Posterior vena cava (tissue), 2 donors: ENCODE results near the gene PADI3. TPM values are rescaled to one million over a fixed set of nuclear protein-coding genes. Genes with fewer than 3 reads are reported as not detected.
A peak's percentile ranks its signal among the peaks of the same experiment; 100 is the strongest.
"Not testable (repeated sequence)": the region's sequence is repeated elsewhere in the genome, so short reads cannot be mapped to it uniquely, and the experiment has no call there.

Experiments
- DNase-seq: peaks from one replicate; pipeline ENCODE4 v3.0.0-alpha.2; 2020; ENCODE audit warnings: low spot score
- intact Hi-C, 2 donors: fragments of 100-400 bp; cut with DNase I; formaldehyde crosslinking; loops; one replicate each; pipeline versions ENCODE4 v1.14.1 to v1.14.2; 2022 to 2023
- total RNA-seq, 2 donors: library from RNA; stranded (reverse); fragmentation: NEBNext Ultra II Directional; extraction: Animal tissue kit (Norgen Biotek cat#: 25700); gene quantifications; one replicate each; pipeline ENCODE4 v1.2.1, GENCODE V29; 2021
- donor health status: DM: yes; HTN: yes; CAD: no.
- donor health status: DM: yes; HTN: yes; CAD: no.

The PADI3 gene
- total RNA-seq, 2 donors from 2014 or later: not detected

DNA sequence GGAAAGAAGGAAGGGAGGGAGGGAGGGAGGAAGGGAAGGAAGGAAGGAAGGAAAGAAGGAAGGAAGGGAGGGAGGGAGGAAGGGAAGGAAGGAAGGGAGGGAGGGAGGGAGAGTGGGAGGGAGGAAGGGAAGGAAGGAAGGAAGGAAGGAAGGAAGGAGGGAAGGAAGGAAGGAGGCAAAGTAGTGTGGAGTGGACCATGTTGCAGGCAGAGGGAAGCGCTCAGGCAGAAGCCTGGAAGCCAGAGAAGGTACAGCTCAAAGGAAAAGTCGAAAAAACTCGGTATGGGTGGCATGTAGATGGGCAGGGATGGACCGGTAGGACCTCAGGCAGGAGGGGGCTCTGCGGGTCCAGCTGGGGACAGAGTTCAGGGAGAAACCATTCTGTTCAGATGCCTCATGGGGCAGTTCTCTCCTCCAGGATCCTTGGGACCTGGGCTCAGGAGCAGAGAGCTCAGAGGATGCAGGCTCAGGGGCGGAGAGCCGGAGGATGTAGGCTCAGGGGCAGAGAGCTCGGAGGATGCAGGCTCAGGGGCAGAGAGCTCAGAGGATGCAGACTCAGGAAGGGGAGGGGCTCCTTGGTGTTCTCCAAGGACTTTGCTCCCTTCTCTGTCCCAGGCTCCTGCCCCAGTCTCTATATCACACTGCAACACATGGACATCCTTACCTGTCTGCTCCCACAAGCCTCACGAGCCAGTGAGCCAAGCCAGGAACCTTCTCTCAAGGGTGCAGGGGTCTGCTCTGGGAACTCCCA lies 13.6 kb upstream of the PADI3 start:
- no peak for DNase-seq
- intact Hi-C loops: loop anchor here (2.0 to 5.0 kb wide), 2 partner anchors 109 to 178 kb away; no protein-coding TSS in a partner anchor

- intact Hi-C loops: loop anchor here (2.0 to 5.0 kb wide), 2 partner anchors 112 to 180 kb away; no protein-coding TSS in a partner anchor
- DNase-seq: peak; percentile 96
These were observed 11.9 kb upstream of the PADI3 start for GRCh38 chr1:17236779-17237560.

DNA sequence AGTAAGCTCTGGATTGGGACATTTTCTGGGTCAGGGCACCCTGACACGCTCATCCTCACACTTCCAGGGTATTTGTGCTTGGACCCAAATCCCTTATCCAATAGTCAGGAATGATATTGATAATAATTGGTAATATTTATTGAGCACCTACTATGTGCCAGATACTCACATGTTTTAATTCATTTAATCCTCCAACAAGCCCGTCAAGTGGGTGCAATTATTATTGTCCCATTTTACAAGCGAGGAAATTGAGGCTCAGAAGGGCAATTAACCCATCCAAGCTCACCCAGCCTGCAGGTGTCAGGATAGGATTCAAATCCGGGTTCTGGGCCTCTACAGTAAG lies 11.4 kb upstream of the PADI3 start:
- no peak for DNase-seq
- intact Hi-C loops: loop anchor here (2.0 to 5.0 kb wide), 2 partner anchors 113 to 180 kb away; no protein-coding TSS in a partner anchor

GRCh38 chr1:17239420-17239819 lies 9.5 kb upstream of the PADI3 start:
- intact Hi-C loops: loop anchor here (5.0 kb wide), 1 partner anchor 182 kb away; no protein-coding TSS in a partner anchor
- DNase-seq: no peak

- DNase-seq, intact Hi-C loops: not testable (repeated sequence)
These were observed 7.7 kb upstream of the PADI3 start for GRCh38 chr1:17241011-17241779.

- DNase-seq, intact Hi-C loops: not testable (repeated sequence)
These were observed 7.2 kb upstream of the PADI3 start for GRCh38 chr1:17241780-17242074.

GRCh38 chr1:17243274-17243673 lies 5.6 kb upstream of the PADI3 start:
- intact Hi-C loops: no loop called here
- DNase-seq: no peak

DNA sequence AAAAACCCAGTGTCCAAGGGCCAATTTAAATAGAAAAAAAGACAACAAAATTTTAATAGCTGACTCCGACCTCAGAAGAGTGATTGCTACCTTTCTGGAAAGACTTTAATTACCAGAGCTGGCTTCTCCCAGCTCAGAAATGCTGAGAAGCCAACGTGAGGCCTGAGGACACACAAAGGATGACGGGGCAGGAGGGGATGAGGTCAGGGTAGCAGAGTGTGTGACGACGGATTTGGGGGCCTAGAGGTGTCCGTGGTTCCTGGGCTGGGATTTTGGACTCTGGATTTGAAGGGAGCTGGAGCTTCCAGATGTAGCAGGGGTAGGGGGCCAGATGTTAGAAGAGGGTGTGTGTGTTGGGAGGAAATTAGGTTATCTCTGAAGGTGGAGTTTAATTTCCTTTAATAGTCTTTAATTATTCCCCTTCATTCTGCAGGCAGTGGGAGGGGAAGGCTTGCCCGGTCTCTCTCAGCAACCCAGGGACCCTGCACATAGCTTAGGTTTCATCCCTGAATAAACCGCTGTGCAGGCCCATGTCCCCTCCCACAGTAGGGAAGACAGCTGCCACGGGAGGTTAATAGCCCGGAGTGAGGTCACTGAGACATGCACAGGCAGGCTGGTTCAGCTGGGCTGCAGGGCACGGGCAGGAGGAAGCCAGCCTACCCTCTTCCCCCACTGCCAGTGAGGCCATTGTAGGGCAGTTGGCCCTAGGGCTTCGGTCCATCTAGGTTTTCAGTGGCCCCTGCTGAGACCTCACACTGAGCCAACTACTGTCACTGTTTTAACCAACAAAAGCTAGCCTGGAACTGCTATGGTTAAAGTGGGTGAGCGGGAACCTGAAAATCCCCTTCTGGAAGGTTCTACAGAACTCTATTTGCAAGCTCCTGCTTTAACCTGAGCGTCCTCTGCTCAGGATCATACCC lies 3.8 kb upstream of the PADI3 start:
- intact Hi-C loops: no loop called here
- DNase-seq: no peak

GRCh38 chr1:17245816-17246325 lies 3.0 kb upstream of the PADI3 start:
- no peak for DNase-seq
- intact Hi-C loops: no loop called here

- no peak for DNase-seq
These were observed 1.9 kb upstream of the PADI3 start for GRCh38 chr1:17246971-17247370.

GRCh38 chr1:17250601-17251000 lies 1.7 kb downstream of the PADI3 start:
- intact Hi-C loops: no loop called here
- DNase-seq: no peak

More at GRCh38 chr1:17246971-17247370, 1.9 kb upstream of the PADI3 start:
- intact Hi-C loops: no loop called here

GRCh38 chr1:17251246-17251645 lies 2.3 kb downstream of the PADI3 start:
- intact Hi-C loops: no loop called here
- DNase-seq: no peak

- no peak for DNase-seq
- intact Hi-C loops: no loop called here
These were observed 2.9 kb downstream of the PADI3 start for GRCh38 chr1:17251701-17252376.

DNA sequence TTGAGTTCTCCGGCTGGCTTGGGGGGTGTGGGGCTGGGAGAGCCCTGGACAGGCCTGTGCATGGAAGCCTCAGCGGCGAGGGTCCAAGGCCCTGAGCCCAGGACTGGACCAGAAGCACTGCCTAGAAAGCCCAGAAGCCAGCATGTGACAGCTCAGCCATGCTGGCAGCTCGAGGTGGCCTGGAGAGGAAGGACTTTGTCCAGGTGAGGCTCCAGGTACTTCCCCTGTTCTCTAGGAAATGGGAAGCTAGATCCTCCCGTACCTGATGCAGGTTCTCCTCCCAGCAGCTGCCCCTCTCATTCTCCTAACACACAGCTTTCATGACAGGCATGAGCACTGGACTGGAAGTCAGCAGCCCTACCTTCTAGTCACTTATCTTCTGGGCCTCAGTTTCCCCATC lies 6.4 kb downstream of the PADI3 start:
- intact Hi-C loops: no loop called here
- no peak for DNase-seq

GRCh38 chr1:17258116-17258757 lies 9.3 kb downstream of the PADI3 start:
- intact Hi-C loops: no loop called here
- DNase-seq: no peak

DNA sequence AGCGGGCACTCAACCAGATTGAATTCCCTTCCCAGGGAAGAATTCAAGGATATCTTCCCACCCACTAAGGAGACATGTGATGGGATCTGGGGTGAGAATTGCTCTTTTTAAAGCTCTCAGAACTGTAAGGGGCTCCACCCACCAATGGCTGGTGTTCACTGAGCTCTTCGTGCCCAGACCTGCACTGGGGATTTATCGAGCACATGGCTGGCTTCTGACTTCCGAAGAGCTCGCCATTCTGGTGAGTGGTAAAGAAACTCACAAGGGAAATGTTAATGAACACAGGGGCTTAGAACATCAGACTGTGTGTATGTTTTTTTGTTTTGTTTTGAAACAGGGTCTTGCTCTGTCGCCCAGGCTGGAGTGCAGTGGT lies 9.8 kb downstream of the PADI3 start:
- intact Hi-C loops: no loop called here
- DNase-seq: no peak

DNA sequence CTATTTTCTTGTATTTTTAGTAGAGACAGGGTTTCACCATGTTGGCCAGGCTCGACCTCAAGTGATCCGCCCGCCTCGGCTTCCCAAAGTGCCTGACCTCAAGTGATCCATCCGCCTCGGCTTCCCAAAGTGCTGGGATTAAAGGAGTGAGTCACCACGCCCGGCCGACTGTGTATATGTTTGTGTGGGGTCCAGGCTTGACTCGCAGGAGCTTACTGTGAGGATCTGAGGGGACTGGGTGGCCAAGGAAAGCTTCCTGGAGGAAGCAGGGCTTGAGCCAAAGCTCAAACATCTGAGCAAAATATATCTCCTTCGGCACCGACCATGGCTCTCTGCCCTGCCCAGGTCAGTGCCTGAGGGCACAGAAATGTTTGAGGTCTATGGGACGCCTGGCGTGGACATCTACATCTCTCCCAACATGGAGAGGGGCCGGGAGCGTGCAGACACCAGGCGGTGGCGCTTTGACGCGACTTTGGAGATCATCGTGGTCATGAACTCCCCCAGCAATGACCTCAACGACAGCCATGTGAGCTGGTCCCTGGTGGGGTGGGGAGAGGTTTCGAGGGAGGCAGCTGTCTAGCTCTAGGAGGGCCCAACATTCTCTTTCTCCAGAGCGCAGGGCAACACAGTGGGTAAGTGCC lies 10.5 kb downstream of the PADI3 start:
- intact Hi-C loops: no loop called here

More for the DNA sequence above, 10.5 kb downstream of the PADI3 start:
- DNase-seq: no peak
